Activated B cell treated with CpG ODN at 0.5 μM for 24 hours (primary cell): Measurements from ENCODE around the gene PNPLA2. TPM values are rescaled to one million over a fixed set of nuclear protein-coding genes. Genes with fewer than 3 reads are reported as not detected.

Source experiments
- ATAC-seq: fragments of 200-7000 bp; cut with Tn5 transposase; one replicate; pipeline ENCODE4 v1.10.0; 2021; ENCODE audit warnings: low read depth, mild to moderate bottlenecking, moderate library complexity
- CTCF ChIA-PET: fragments of 350-600 bp; sonication (Branson Sonifier 250); formaldehyde crosslinking; loops from one replicate; lab custom pipeline; 2021; ENCODE audit warnings: antibody characterized with exemption; lab: Charles Lee
- POLR2A ChIA-PET: fragments of 350-600 bp; sonication (Branson Sonifier 250); formaldehyde crosslinking; loops from one replicate; lab custom pipeline; 2021; ENCODE audit warnings: antibody characterized with exemption; lab: Charles Lee
- DNase-seq: peaks from one replicate; pipeline ENCODE4 v3.0.0; 2022
- H3K27ac Mint-ChIP-seq: one replicate; pipeline ENCODE4 v1.8.0; 2020; ENCODE audit warnings: mixed read lengths
- H3K27me3 Mint-ChIP-seq: one replicate; pipeline ENCODE4 v1.8.0; 2021; ENCODE audit warnings: mixed read lengths
- H3K36me3 Mint-ChIP-seq: one replicate; pipeline ENCODE4 v1.8.0; 2021; ENCODE audit warnings: low read depth, mixed read lengths
- H3K4me1 Mint-ChIP-seq: one replicate; pipeline ENCODE4 v1.8.0; 2021; ENCODE audit warnings: mixed read lengths
- H3K4me3 Mint-ChIP-seq: one replicate; pipeline ENCODE4 v1.8.0; 2020; ENCODE audit warnings: mild to moderate bottlenecking, mixed read lengths
- H3K9me3 Mint-ChIP-seq: one replicate; pipeline ENCODE4 v1.8.0; 2020; ENCODE audit warnings: mixed read lengths
- CTCF ChIP-seq: fragments of 200-600 bp; IDR thresholded peaks from one replicate; pipeline ENCODE4 v1.8.0; 2022; ENCODE audit warnings: antibody characterized with exemption, mild to moderate bottlenecking
- intact Hi-C: fragments of 100-400 bp; cut with micrococcal nuclease; formaldehyde crosslinking; loops from one replicate; pipeline ENCODE4 v1.15.1; 2024
- total RNA-seq: library from RNA; stranded (reverse); gene quantifications from 2 replicates; pipeline ENCODE4 v1.2.3, GENCODE V29; 2022

Gene PNPLA2
- total RNA-seq, 1 donor from 2014 or later: 53.2 TPM

GRCh38 chr11:858053-858761 lies 39.5 kb downstream of the PNPLA2 start:
- CTCF ChIA-PET: no interaction called here
- intact Hi-C loops: no loop called here
- ATAC-seq: no peak
- Mint-ChIP-seq H3K27me3 (no peaks in the 10 kb centered on the region), H3K36me3 (no peaks in the 10 kb centered on the region), H3K4me1 (no peaks in the 10 kb centered on the region), H3K4me3 (no peak overlapping the region), H3K27ac (no peak overlapping the region), H3K9me3 (no peaks in the 10 kb centered on the region)
- no peak for DNase-seq
- TF ChIP-seq CTCF: no peak
- POLR2A ChIA-PET: no interaction called here

GRCh38 chr11:858762-859339 lies 40.1 kb downstream of the PNPLA2 start:
- ChIA-PET CTCF (no interaction called here), POLR2A (no interaction called here)
- Mint-ChIP-seq H3K27me3 (no peaks in the 10 kb centered on the region), H3K4me1 (no peaks in the 10 kb centered on the region), H3K27ac (no peak overlapping the region), H3K36me3 (no peaks in the 10 kb centered on the region), H3K9me3 (no peaks in the 10 kb centered on the region), H3K4me3 (no peak overlapping the region)
- DNase-seq (no peak), ATAC-seq (no peak)
- intact Hi-C loops: no loop called here
- TF ChIP-seq CTCF: no peak

GRCh38 chr11:859394-860131 lies 40.8 kb downstream of the PNPLA2 start:
- no peaks in the 10 kb centered on the region for H3K4me1 Mint-ChIP-seq
- no peak overlapping the region for H3K27ac Mint-ChIP-seq
- TF ChIP-seq CTCF: no peak
- DNase-seq (no peak), ATAC-seq (no peak)
- H3K9me3 Mint-ChIP-seq: no peaks in the 10 kb centered on the region
- no peaks in the 10 kb centered on the region for H3K36me3 Mint-ChIP-seq
- no peak overlapping the region for H3K4me3 Mint-ChIP-seq
- CTCF ChIA-PET: no interaction called here
- H3K27me3 Mint-ChIP-seq: no peaks in the 10 kb centered on the region
- POLR2A ChIA-PET: no interaction called here
- intact Hi-C loops: loop anchor here (10.0 kb wide), 1 partner anchor 625 kb away; the partner anchor contains the start of gene MOB2

GRCh38 chr11:860234-861104 lies 41.8 kb downstream of the PNPLA2 start:
- DNase-seq: no peak
- ATAC-seq: no peak
- Mint-ChIP-seq H3K9me3 (no peaks in the 10 kb centered on the region), H3K27ac (no peak overlapping the region), H3K4me3 (no peak overlapping the region), H3K36me3 (no peaks in the 10 kb centered on the region), H3K4me1 (no peaks in the 10 kb centered on the region), H3K27me3 (no peaks in the 10 kb centered on the region)
- ChIA-PET POLR2A (no interaction called here), CTCF (no interaction called here)
- intact Hi-C loops: loop anchor here (10.0 kb wide), 1 partner anchor 624 kb away; the partner anchor contains the start of gene MOB2
- TF ChIP-seq CTCF: no peak
